Trophoblast cell (in vitro differentiated cells and primary cell): ENCODE measurements around the gene LDAF1.

ENCODE experiments used
- DNase-seq, 2 donors: peaks; one replicate each; pipeline ENCODE4 v3.0.0-alpha.2; 2016
- H2AFZ ChIP-seq: 2 replicates; pipeline ENCODE4 v1.6.1; 2013; ENCODE audit warnings: low read length, moderate library complexity, mild to moderate bottlenecking; ENCODE audit not compliant: insufficient read depth, poor library complexity
- H2AK5ac ChIP-seq: 2 replicates; pipeline ENCODE4 v1.6.1; 2013; ENCODE audit warnings: mild to moderate bottlenecking, low read length
- H2BK120ac ChIP-seq: 2 replicates; pipeline ENCODE4 v1.6.1; 2013; ENCODE audit warnings: low read length, mild to moderate bottlenecking, moderate library complexity; ENCODE audit not compliant: insufficient read depth, poor library complexity
- H2BK12ac ChIP-seq: 2 replicates; pipeline ENCODE4 v1.6.1; 2013; ENCODE audit warnings: mild to moderate bottlenecking, low read length, moderate library complexity
- H2BK5ac ChIP-seq: 2 replicates; pipeline ENCODE4 v1.6.1; 2013; ENCODE audit warnings: low read length, low read depth, moderate library complexity, mild to moderate bottlenecking; ENCODE audit not compliant: poor library complexity
- H3K14ac ChIP-seq: 2 replicates; pipeline ENCODE4 v1.6.1; 2013; ENCODE audit warnings: mild to moderate bottlenecking, low read length
- H3K18ac ChIP-seq: 2 replicates; pipeline ENCODE4 v1.6.1; 2013; ENCODE audit warnings: mild to moderate bottlenecking, low read length
- H3K23ac ChIP-seq: 2 replicates; pipeline ENCODE4 v1.6.1; 2013; ENCODE audit warnings: low read length
- H3K27ac ChIP-seq: 2 replicates; pipeline ENCODE4 v1.5.1; 2013; ENCODE audit warnings: low read depth, mild to moderate bottlenecking, inconsistent platforms, low read length, moderate library complexity
- H3K27me3 ChIP-seq: 2 replicates; pipeline ENCODE4 v1.6.1; 2013; ENCODE audit warnings: inconsistent platforms, mild to moderate bottlenecking, low read length, moderate library complexity; ENCODE audit not compliant: insufficient read depth
- H3K36me3 ChIP-seq, 2 experiments: 1 replicate in 1 of 2; 2 replicates in 1 of 2; pipeline ENCODE4 v1.6.1; 2013; ENCODE audit warnings: low read length in 2 of 2, mild to moderate bottlenecking in 2 of 2, moderate library complexity in 1 of 2; ENCODE audit not compliant: insufficient read depth in 2 of 2, control insufficient read depth in 1 of 2
- H3K4ac ChIP-seq: 2 replicates; pipeline ENCODE4 v1.6.1; 2013; ENCODE audit warnings: low read depth, mild to moderate bottlenecking, low read length, moderate library complexity
- H3K4me1 ChIP-seq, 2 experiments: 1 replicate in 1 of 2; 2 replicates in 1 of 2; pipeline ENCODE4 v1.6.1; 2013; ENCODE audit warnings: low read length in 2 of 2, mild to moderate bottlenecking in 2 of 2, moderate library complexity in 1 of 2; ENCODE audit not compliant: insufficient read depth in 2 of 2, control insufficient read depth in 1 of 2
- H3K4me2 ChIP-seq: 2 replicates; pipeline ENCODE4 v1.6.1; 2013; ENCODE audit warnings: inconsistent platforms, mild to moderate bottlenecking, low read length, moderate library complexity
- H3K4me3 ChIP-seq: 2 replicates; pipeline ENCODE4 v1.5.1; 2013; ENCODE audit warnings: mild to moderate bottlenecking, low read depth, low read length, inconsistent platforms
- H3K79me1 ChIP-seq: one replicate; pipeline ENCODE4 v1.6.1; 2013; ENCODE audit warnings: low read length
- H3K79me2 ChIP-seq: 2 replicates; pipeline ENCODE4 v1.6.1; 2013; ENCODE audit warnings: low read length, mild to moderate bottlenecking; ENCODE audit not compliant: control insufficient read depth, insufficient read depth, poor library complexity
- H3K9ac ChIP-seq: 2 replicates; pipeline ENCODE4 v1.6.1; 2013; ENCODE audit warnings: mild to moderate bottlenecking, low read length
- H3K9me3 ChIP-seq: 2 replicates; pipeline ENCODE4 v1.6.1; 2013; ENCODE audit warnings: low read depth, mild to moderate bottlenecking, control low read depth, inconsistent platforms, low read length; ENCODE audit not compliant: insufficient read depth
- H4K12ac ChIP-seq: 2 replicates; pipeline ENCODE4 v1.6.1; 2013; ENCODE audit warnings: low read depth, mild to moderate bottlenecking, low read length, moderate library complexity
- H4K8ac ChIP-seq: 2 replicates; pipeline ENCODE4 v1.6.1; 2013; ENCODE audit warnings: low read depth, mild to moderate bottlenecking, low read length, moderate library complexity
- H4K91ac ChIP-seq: one replicate; pipeline ENCODE4 v1.6.1; 2013; ENCODE audit warnings: low read depth, mild to moderate bottlenecking, low read length, moderate library complexity
- WGBS: extraction: QIAGEN DNeasy Blood & Tissue Kit; methylation state at CpG from one replicate; pipeline ENCODE4 v1.1.7; 2013; ENCODE audit warnings: missing lambda C conversion rate; ENCODE audit not compliant: insufficient read length, insufficient coverage; ENCODE audit errors: extremely low coverage; 5-methylcytosine and 5-hydroxymethylcytosine counted together

Gene LDAF1

DNA sequence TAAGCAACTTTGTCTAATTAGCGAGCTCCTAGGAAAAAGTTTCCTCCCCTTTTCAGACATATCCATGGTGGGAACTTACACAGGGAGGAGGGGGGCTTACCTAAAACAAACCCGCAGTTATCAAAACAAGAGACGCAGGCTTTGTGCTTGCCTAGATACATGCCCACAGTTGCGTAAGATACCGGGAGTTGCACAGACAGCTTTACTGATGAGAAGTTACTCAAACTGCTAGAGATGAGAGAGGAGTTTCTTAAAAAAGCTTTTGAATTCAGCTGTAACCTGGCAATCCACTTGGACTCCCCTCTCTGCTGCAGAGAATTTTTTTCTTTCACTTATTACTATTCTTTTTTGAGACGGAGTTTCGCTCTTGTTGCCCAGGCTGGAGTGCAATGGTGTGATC, 59.7 kb downstream of the LDAF1 start:
- no peak for DNase-seq
- Histone ChIP-seq H3K36me3 (no peaks in the 10 kb centered on the region), H2BK120ac (no peak overlapping the region), H3K79me2 (no peaks in the 10 kb centered on the region), H3K23ac (no peak overlapping the region), H3K27me3 (no peaks in the 10 kb centered on the region), H3K79me1 (no peaks in the 10 kb centered on the region), H3K18ac (no peak overlapping the region), H3K4me2 (no peak overlapping the region), H4K8ac (no peak overlapping the region), H2AFZ (no peak overlapping the region), H3K9me3 (no peaks in the 10 kb centered on the region), H2BK12ac (no peak overlapping the region), H4K91ac (no peak overlapping the region), H2BK5ac (no peak overlapping the region), H3K14ac (no peak overlapping the region), H4K12ac (no peak overlapping the region), H3K4me1 (peaks cover 0 to 3% of the 10 kb centered on the region in 2 experiments), H3K9ac (no peak overlapping the region), H2AK5ac (no peak overlapping the region), H3K27ac (no peak overlapping the region), H3K4ac (no peak overlapping the region), H3K4me3 (no peak overlapping the region)
- WGBS, result no CpG with 5 or more reads among the region's 7 CpGs

DNA sequence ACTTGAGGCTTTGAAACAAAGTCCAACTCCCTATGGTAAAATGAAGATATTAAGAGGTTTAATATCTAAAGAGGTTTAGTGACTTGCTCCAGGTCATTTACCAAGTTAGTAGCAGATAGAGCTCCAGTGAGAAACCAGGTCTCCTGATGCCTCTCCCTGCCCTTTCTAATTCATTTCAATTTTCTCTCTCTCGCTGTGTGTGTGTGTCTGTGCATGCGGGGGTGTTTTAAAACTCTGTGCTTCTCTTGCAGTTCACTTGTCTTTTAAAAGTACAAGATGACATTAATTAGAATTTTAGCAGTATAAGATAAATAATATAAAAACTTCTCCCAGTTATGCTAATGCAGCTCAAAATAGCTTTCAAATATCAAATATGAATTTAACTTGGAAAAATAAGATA, 61.1 kb downstream of the LDAF1 start:
- no CpG with 5 or more reads among the region's 2 CpGs for WGBS
- Histone ChIP-seq H3K4me1 (peaks cover 0 to 3% of the 10 kb centered on the region in 2 experiments), H3K79me1 (no peaks in the 10 kb centered on the region), H3K23ac (no peak overlapping the region), H3K18ac (no peak overlapping the region), H3K14ac (no peak overlapping the region), H2AK5ac (no peak overlapping the region), H3K27ac (no peak overlapping the region), H4K8ac (no peak overlapping the region), H3K4me3 (no peak overlapping the region), H3K9ac (no peak overlapping the region), H3K36me3 (no peaks in the 10 kb centered on the region), H3K4ac (no peak overlapping the region), H2BK5ac (no peak overlapping the region), H3K79me2 (no peaks in the 10 kb centered on the region), H2BK120ac (no peak overlapping the region), H4K12ac (no peak overlapping the region), H3K27me3 (no peaks in the 10 kb centered on the region), H3K4me2 (no peak overlapping the region), H2BK12ac (no peak overlapping the region), H2AFZ (no peak overlapping the region), H4K91ac (no peak overlapping the region), H3K9me3 (no peaks in the 10 kb centered on the region)
- DNase-seq, result no peak

DNA sequence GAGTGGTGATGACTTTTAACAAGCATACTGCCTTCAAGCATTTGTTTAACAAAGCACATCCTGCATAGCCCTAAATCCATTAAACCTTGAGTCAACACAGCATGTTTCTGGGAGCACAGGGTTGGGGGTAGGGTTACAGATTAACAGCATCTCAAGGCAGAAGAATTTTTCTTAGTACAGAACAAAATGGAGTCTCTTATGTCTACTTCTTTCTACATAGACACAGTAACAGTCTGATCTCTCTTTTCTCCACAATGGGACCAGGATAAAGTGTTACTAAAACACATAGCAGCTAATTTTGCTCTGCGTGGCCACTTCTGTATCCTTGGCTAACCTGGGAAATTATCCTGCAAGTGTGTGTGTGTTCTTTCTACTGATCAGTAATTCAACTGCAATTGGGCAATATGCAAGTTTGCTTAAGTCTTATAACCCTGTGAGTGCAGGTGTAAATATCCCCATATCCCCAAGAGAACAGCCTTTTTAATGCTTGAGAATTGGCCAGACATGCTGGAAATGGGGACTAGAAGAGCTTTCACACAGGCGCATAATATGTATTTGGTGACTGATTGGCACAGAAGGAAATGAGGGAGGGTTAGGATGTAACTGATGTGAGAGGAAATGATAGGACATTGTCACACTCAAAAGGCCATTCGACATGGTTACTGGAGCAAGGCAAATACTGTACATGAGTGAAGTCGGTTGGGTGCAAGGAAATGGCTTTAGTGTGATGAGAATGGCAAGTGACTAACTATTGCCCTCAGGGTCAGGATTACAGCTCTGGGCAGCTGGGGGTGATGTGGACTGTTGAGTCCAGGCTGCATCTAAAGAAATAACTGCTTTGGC, 64.2 kb downstream of the LDAF1 start:
- Histone ChIP-seq H3K79me1 (no peaks in the 10 kb centered on the region), H2AK5ac (no peak overlapping the region), H2BK5ac (no peak overlapping the region), H3K4me2 (no peak overlapping the region), H2AFZ (no peak overlapping the region), H4K12ac (no peak overlapping the region), H3K27me3 (no peaks in the 10 kb centered on the region), H3K23ac (no peak overlapping the region), H3K18ac (no peak overlapping the region), H3K9me3 (no peaks in the 10 kb centered on the region), H3K14ac (no peak overlapping the region), H3K36me3 (no peaks in the 10 kb centered on the region), H3K79me2 (no peaks in the 10 kb centered on the region), H2BK120ac (no peak overlapping the region), H3K4me1 (peaks cover 0 to 3% of the 10 kb centered on the region in 2 experiments), H4K91ac (no peak overlapping the region), H4K8ac (no peak overlapping the region), H3K4me3 (no peak overlapping the region), H3K27ac (no peak overlapping the region), H2BK12ac (no peak overlapping the region), H3K4ac (no peak overlapping the region), H3K9ac (no peak overlapping the region)
- peak; percentile 30 to 45 for DNase-seq
- no CpG with 5 or more reads among the region's 4 CpGs for WGBS

DNA sequence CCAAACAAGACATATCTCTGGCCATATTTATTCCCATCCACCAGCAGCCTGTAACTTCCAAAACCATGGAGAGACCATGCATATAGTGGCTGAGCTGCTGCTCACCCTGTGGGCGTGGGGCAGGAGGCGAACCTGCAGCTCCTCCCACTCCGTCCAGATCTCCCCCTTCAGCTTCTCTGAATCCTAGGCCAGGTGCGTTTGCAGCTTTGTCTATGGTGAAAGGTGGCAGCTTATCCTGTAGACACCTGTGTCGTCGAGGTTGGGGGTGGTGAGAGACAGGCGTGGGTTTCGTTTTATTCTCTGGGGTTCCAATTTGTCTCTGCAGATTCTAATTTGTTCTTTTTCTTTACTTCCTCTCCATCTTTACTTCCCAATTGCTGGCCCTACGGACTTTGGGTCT, 65.3 kb downstream of the LDAF1 start:
- Histone ChIP-seq H4K91ac (no peak overlapping the region), H3K27me3 (no peaks in the 10 kb centered on the region), H3K4ac (no peak overlapping the region), H3K14ac (no peak overlapping the region), H3K9me3 (no peaks in the 10 kb centered on the region), H3K79me2 (no peaks in the 10 kb centered on the region), H4K12ac (no peak overlapping the region), H3K9ac (no peak overlapping the region), H3K18ac (no peak overlapping the region), H3K4me2 (no peak overlapping the region), H2BK120ac (no peak overlapping the region), H3K4me1 (peaks cover 0 to 3% of the 10 kb centered on the region in 2 experiments), H3K36me3 (no peaks in the 10 kb centered on the region), H3K23ac (no peak overlapping the region), H4K8ac (no peak overlapping the region), H3K4me3 (no peak overlapping the region), H2AK5ac (no peak overlapping the region), H2AFZ (no peak overlapping the region), H2BK12ac (no peak overlapping the region), H2BK5ac (no peak overlapping the region), H3K27ac (no peak overlapping the region), H3K79me1 (no peaks in the 10 kb centered on the region)
- DNase-seq, result no peak
- WGBS, result no CpG with 5 or more reads among the region's 9 CpGs
